K562 (cell line): Measurements from ENCODE around the gene PRSS38. TPM values are rescaled to one million over a fixed set of nuclear protein-coding genes. Genes with fewer than 3 reads are reported as not detected.

Source experiments
- ATAC-seq: fragments of 200-7000 bp; cut with Tn5 transposase; 3 replicates; pipeline ENCODE4 v1.9.1; 2020; ENCODE audit warnings: moderate library complexity
- BruUV-seq: library from RNA; stranded (reverse); fragments of 400-500 nt; replicated peaks from 2 replicates; lab custom pipeline; 2021; lab: Mats Ljungman, UMichigan
- CTCF ChIA-PET: fragments of 300-600 bp; formaldehyde crosslinking; extraction: SDS; loops from one replicate; lab custom pipeline; 2021; ENCODE audit warnings: low intra/inter-chr PET ratio; lab: Yijun Ruan, JAX
- POLR2A ChIA-PET: fragments of 300-600, 350-650 bp; sonication (Branson Sonifier 250); formaldehyde crosslinking; extraction: SDS; loops from one replicate; lab custom pipeline; 2021; ENCODE audit warnings: antibody characterized with exemption, inconsistent platforms; lab: Yijun Ruan, JAX
- DNase-seq, 4 experiments: peaks; one replicate each; pipeline versions ENCODE4 v3.0.0 to v3.0.0-alpha.2; 2011 to 2018; ENCODE audit warnings: low spot score in 3 of 4, mixed read lengths in 3 of 4; ENCODE audit errors: extremely low read depth in 1 of 4
- FAIRE-seq: peaks from 2 replicates; lab custom pipeline; 2011; peaks lifted over from hg19 to GRCh38; lab: Jason Lieb, UNC
- H2AFZ ChIP-seq: 2 replicates; pipeline ENCODE4 v1.6.0; 2011; ENCODE audit warnings: low read depth, low read length, control low read depth, inconsistent platforms
- H3K27ac ChIP-seq: fragments of 200-600 bp; 3 replicates; pipeline ENCODE4 v1.8.0; 2011; ENCODE audit warnings: low read depth, mild to moderate bottlenecking, control low read depth, inconsistent platforms, low read length, moderate library complexity, mixed read lengths; ENCODE audit errors: extremely low read depth
- H3K27me3 ChIP-seq, 2 experiments: fragments of 300-600 bp in 1 of 2; 2 replicates in 1 of 2; 3 replicates in 1 of 2; pipeline versions ENCODE4 v1.6.0 to v1.8.0; 2011; ENCODE audit warnings: inconsistent platforms in 2 of 2, low read length in 2 of 2, mild to moderate bottlenecking in 1 of 2, mixed read lengths in 1 of 2, moderate library complexity in 1 of 2; ENCODE audit not compliant: control insufficient read depth in 2 of 2, insufficient read depth in 2 of 2
- H3K36me3 ChIP-seq: fragments of 300-600 bp; 3 replicates; pipeline ENCODE4 v1.8.0; 2011; ENCODE audit warnings: mild to moderate bottlenecking, low read length, inconsistent platforms; ENCODE audit not compliant: control insufficient read depth, insufficient read depth
- H3K4me1 ChIP-seq, 2 experiments: fragments of 200-600 bp in 1 of 2; replicated peaks in 1 of 2; 2 replicates in 1 of 2; 3 replicates in 1 of 2; pipeline versions ENCODE4 v1.5.1 to v1.8.0; 2011; ENCODE audit warnings: inconsistent platforms in 2 of 2, low read length in 2 of 2, mild to moderate bottlenecking in 1 of 2, mixed read lengths in 1 of 2, moderate library complexity in 1 of 2; ENCODE audit not compliant: control insufficient read depth in 2 of 2, insufficient read depth in 2 of 2
- H3K4me2 ChIP-seq: 2 replicates; pipeline ENCODE4 v1.6.1; 2011; ENCODE audit warnings: low read length, control low read depth, inconsistent platforms, mixed read lengths; ENCODE audit not compliant: insufficient read depth
- H3K4me3 ChIP-seq: fragments of 200-600 bp; sonication (generic), shearing (Covaris generic); 2 replicates; pipeline ENCODE4 v1.5.1; 2016; ENCODE audit warnings: control low read depth, inconsistent platforms
- H3K79me2 ChIP-seq: fragments of 200-600 bp; 3 replicates; pipeline ENCODE4 v1.8.0; 2011; ENCODE audit warnings: low read length, inconsistent platforms; ENCODE audit not compliant: control insufficient read depth, insufficient read depth
- H3K9ac ChIP-seq, 2 experiments: 2 replicates each; pipeline versions ENCODE4 v1.6.0 to v1.6.1; 2011; ENCODE audit warnings: low read depth in 2 of 2, low read length in 2 of 2, control low read depth in 1 of 2, inconsistent platforms in 1 of 2, mild to moderate bottlenecking in 1 of 2, mixed read lengths in 1 of 2; ENCODE audit not compliant: insufficient read depth in 1 of 2
- H3K9me1 ChIP-seq: one replicate; pipeline ENCODE4 v1.6.0; 2011; ENCODE audit warnings: inconsistent platforms, mild to moderate bottlenecking, low read length, moderate library complexity; ENCODE audit not compliant: control insufficient read depth, insufficient read depth
- H3K9me3 ChIP-seq: replicated peaks from 2 replicates; pipeline ENCODE4 v1.5.1; 2011; ENCODE audit warnings: low read depth, low read length, inconsistent platforms; ENCODE audit not compliant: control insufficient read depth, insufficient read depth
- H4K20me1 ChIP-seq: replicated peaks from 2 replicates; pipeline ENCODE4 v1.6.1; 2011; ENCODE audit warnings: low read length, inconsistent platforms, mixed read lengths; ENCODE audit not compliant: control insufficient read depth, insufficient read depth
- FOXA3 ChIP-seq, 2 experiments: fragments of 450-650 bp in 1 of 2; sonication (generic) in 1 of 2; formaldehyde crosslinking; IDR thresholded peaks in 1 of 2; conservative IDR thresholded peaks in 1 of 2; 2 replicates each; pipeline versions ENCODE4 v1.4.0 to v1.8.0; 2020 to 2022; ENCODE audit warnings: mild to moderate bottlenecking in 2 of 2, missing genetic modification reagents in 1 of 2
- ZC3H4 ChIP-seq: sonication (generic); formaldehyde crosslinking; IDR thresholded peaks from 2 replicates; pipeline ENCODE4 v1.9.0; 2021; ENCODE audit warnings: missing genetic modification reagents, borderline replicate concordance
- ZNF282 ChIP-seq: sonication (generic); formaldehyde crosslinking; IDR thresholded peaks from 2 replicates; pipeline ENCODE4 v1.8.1; 2023; ENCODE audit warnings: missing genetic modification reagents
- ZNF668 ChIP-seq: fragments of 250-450 bp; sonication (Bioruptor Pico); IDR thresholded peaks from 2 replicates; pipeline ENCODE4 v1.8.0; 2022; ENCODE audit warnings: mild to moderate bottlenecking, inconsistent platforms
- WGBS: fragments of 100-300 bp; shearing (Covaris generic); methylation state at CpG from one replicate; pipeline ENCODE4 v1.1.6; 2016; ENCODE audit warnings: low coverage, mixed read lengths; ENCODE audit not compliant: insufficient coverage; ENCODE audit errors: missing lambda C conversion rate; 5-methylcytosine and 5-hydroxymethylcytosine counted together
- in situ Hi-C: fragments of 300-500 bp; cut with MboI; formaldehyde crosslinking; loops from 4 replicates; pipeline ENCODE4 v1.15.0; 2018; ENCODE audit warnings: inconsistent platforms, mixed read lengths
- intact Hi-C: fragments of 100-400 bp; cut with micrococcal nuclease; formaldehyde crosslinking; loops from 2 replicates; pipeline ENCODE4 v1.14.2; 2022
- polyA plus RNA-seq, 8 experiments: library from polyadenylated mRNA; depleted of rRNA in 4 of 8; stranded (reverse) in 5 of 8; unstranded in 3 of 8; fragments of >200 nt; fragmentation: Nextera tagmentation in 2 of 8; fragmentation: Illumina TruSeq in 1 of 8; extraction: Ambion mirVana in 2 of 8; extraction: Trizol in 1 of 8; gene quantifications; 2 replicates each; pipeline versions ENCODE4 v1.2.1 to v1.2.3, GENCODE V29; 2011 to 2014; ENCODE audit warnings: inconsistent platforms in 1 of 8, missing spikeins in 1 of 8
- total RNA-seq, 7 experiments: library from RNA; depleted of rRNA in 6 of 7; stranded (reverse); fragments of >200 nt in 6 of 7; fragmentation: Illumina TruSeq in 2 of 7; extraction: Trizol in 2 of 7; gene quantifications; 2 replicates each; pipeline versions ENCODE4 v1.2.1 to v1.2.3, GENCODE V29; 2011 to 2021; ENCODE audit warnings: low replicate concordance in 1 of 7
- TF ChIP-seq, protein P1 (sequence below): fragments of 450-650 bp; IDR thresholded peaks from 2 replicates; pipeline ENCODE4 v1.6.1; 2017; ENCODE audit warnings: antibody characterized with exemption, mild to moderate bottlenecking
- TF ChIP-seq, protein P2 (sequence below), 2 experiments: fragments of 200-800 bp in 1 of 2; sonication (Bioruptor generic) in 1 of 2; sonication (generic) in 1 of 2; formaldehyde crosslinking in 1 of 2; IDR thresholded peaks in 1 of 2; conservative IDR thresholded peaks in 1 of 2; 2 replicates each; pipeline versions ENCODE4 v1.5.0 to v1.6.1; 2016 to 2020; ENCODE audit warnings: missing compliant biosample characterization in 1 of 2, missing genetic modification characterization in 1 of 2, missing genetic modification reagents in 1 of 2

PRSS38 gene
- total and polyA plus RNA-seq, 9 of the 15 experiments (the other 6 are each of a cell fraction or from before 2014, with no cell fraction given): 0.09 to 0.14 TPM; not detected in 7

DNA sequence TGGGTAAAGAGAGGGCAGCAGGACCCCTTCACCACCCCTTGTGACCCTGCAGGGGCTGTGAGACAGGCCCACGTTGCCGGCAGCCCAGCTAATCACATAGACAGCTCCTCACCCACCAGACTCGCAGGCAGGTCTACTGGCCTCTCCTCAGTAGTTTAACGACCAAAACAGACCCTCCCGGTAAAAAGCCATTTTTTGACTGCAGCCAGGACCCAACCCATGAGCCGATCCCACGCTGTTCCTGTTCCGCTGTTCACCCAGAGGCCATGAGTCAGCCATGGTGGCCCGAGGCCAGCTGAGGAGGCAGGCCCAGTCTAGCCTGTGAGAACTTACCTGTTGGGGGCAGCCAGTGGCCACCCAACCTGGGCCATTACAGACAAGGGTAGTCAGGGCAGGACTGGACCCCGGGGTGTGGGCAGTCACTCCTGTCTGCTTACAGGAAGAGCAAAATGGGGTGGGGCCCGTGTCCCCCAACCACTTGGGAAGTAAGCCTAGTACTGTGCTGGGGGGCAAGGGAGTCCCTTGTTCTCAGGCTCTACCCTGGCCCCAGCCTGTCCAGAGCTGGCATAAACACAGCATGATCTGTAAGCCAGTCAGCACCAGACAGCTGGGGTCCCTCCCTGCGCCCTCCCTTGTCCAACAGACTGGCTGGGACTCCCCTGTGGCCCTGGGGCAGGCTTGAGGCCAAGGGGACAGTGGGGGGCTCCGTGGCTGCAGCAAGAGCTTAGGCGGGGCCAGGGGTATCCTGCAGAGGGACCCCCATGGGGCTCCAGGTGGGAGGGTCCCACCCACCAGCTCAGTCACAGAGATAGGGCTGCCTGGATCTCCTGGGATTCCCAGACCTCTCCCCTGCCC lies 70.4 kb downstream of the PRSS38 start:
- ChIA-PET POLR2A (interaction anchor here (0.8 to 1.5 kb wide), 4 partner anchors 11 to 92 kb away, joined by 3 to 5 read pairs (median 4); no protein-coding TSS in a partner anchor), CTCF (no interaction called here)
- intact Hi-C loops: no loop called here
- Histone ChIP-seq H3K4me2 (peak overlapping the region; percentile 54), H3K9me3 (no peaks in the 10 kb centered on the region), H2AFZ (peak overlapping the region; percentile 98), H3K4me1 (peaks cover 20 to 68% of the 10 kb centered on the region in 2 experiments), H3K27me3 (peaks cover 0 to 4% of the 10 kb centered on the region in 2 experiments; a peak in 2 of 5 replicates), H3K36me3 (no peaks in the 10 kb centered on the region), H4K20me1 (no peaks in the 10 kb centered on the region), H3K9me1 (no peaks in the 10 kb centered on the region), H3K9ac (peak overlapping the region; percentile 15 to 86; a peak in 3 of 4 replicates), H3K79me2 (no peaks in the 10 kb centered on the region), H3K4me3 (no peak overlapping the region), H3K27ac (peak overlapping the region; percentile 61)
- in situ Hi-C loops: no loop called here
- no TSS peak for BruUV-seq
- WGBS: 28% methylated on average over 14 of the region's 14 CpGs
- peak; percentile 75 for ATAC-seq
- peak; percentile 57 to 76 (median 68) for DNase-seq
- FAIRE-seq: peak; percentile 92
- TF ChIP-seq ZC3H4 (CRISPR knock-in tag) (no peak), FOXA3 (CRISPR knock-in tag; conservative IDR thresholded peaks at IDR 0.05 in 1 of 2, IDR thresholded peaks at IDR 0.05 in 1 of 2) (0 out of 4 replicates have a peak, but pooled peaks of 1 of the 2 experiments have one; percentile 37), ZNF282 (CRISPR knock-in tag) (no peak), ZNF668 (0 out of 2 replicates have a peak, but pooled peaks have one; percentile 57)
- TF ChIP-seq, protein P1, sequence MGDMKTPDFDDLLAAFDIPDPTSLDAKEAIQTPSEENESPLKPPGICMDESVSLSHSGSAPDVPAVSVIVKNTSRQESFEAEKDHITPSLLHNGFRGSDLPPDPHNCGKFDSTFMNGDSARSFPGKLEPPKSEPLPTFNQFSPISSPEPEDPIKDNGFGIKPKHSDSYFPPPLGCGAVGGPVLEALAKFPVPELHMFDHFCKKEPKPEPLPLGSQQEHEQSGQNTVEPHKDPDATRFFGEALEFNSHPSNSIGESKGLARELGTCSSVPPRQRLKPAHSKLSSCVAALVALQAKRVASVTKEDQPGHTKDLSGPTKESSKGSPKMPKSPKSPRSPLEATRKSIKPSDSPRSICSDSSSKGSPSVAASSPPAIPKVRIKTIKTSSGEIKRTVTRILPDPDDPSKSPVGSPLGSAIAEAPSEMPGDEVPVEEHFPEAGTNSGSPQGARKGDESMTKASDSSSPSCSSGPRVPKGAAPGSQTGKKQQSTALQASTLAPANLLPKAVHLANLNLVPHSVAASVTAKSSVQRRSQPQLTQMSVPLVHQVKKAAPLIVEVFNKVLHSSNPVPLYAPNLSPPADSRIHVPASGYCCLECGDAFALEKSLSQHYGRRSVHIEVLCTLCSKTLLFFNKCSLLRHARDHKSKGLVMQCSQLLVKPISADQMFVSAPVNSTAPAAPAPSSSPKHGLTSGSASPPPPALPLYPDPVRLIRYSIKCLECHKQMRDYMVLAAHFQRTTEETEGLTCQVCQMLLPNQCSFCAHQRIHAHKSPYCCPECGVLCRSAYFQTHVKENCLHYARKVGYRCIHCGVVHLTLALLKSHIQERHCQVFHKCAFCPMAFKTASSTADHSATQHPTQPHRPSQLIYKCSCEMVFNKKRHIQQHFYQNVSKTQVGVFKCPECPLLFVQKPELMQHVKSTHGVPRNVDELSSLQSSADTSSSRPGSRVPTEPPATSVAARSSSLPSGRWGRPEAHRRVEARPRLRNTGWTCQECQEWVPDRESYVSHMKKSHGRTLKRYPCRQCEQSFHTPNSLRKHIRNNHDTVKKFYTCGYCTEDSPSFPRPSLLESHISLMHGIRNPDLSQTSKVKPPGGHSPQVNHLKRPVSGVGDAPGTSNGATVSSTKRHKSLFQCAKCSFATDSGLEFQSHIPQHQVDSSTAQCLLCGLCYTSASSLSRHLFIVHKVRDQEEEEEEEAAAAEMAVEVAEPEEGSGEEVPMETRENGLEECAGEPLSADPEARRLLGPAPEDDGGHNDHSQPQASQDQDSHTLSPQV: peak; percentile 79
- TF ChIP-seq, protein P2, sequence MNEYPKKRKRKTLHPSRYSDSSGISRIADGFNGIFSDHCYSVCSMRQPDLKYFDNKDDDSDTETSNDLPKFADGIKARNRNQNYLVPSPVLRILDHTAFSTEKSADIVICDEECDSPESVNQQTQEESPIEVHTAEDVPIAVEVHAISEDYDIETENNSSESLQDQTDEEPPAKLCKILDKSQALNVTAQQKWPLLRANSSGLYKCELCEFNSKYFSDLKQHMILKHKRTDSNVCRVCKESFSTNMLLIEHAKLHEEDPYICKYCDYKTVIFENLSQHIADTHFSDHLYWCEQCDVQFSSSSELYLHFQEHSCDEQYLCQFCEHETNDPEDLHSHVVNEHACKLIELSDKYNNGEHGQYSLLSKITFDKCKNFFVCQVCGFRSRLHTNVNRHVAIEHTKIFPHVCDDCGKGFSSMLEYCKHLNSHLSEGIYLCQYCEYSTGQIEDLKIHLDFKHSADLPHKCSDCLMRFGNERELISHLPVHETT (CRISPR knock-in tag; conservative IDR thresholded peaks at IDR 0.05 in 1 of 2, IDR thresholded peaks at IDR 0.05 in 1 of 2): peak in 1 of 2 experiments; percentile 28; a peak in 1 of 4 replicates
